Measurements from ENCODE around the gene QSOX2. TPM values are rescaled to one million over a fixed set of nuclear protein-coding genes. Genes with fewer than 3 reads are reported as not detected.

Gene QSOX2
- total and polyA plus RNA-seq, 8 donors, result 6.8 to 19.1 (median 10.9) TPM

GRCh38 chr9:136273244-136273865, 27.7 kb upstream of the QSOX2 start:
- Histone ChIP-seq H3K4me3 (no peak overlapping the region), H3K4me1 (no peaks in the 10 kb centered on the region), H3K36me3 (no peaks in the 10 kb centered on the region), H3K9me3 (no peaks in the 10 kb centered on the region), H3K27me3 (no peaks in the 10 kb centered on the region), H3K27ac (no peak overlapping the region)
- no peak for DNase-seq
- ATAC-seq, result no peak
- no peak for TF ChIP-seq CTCF (IDR thresholded peaks at IDR 0.05)
- no peak for FAIRE-seq
- 80 to 89% methylated on average over 14 of the region's 14 CpGs for WGBS, 2 donors
- intact Hi-C loops (cut with DNase I), result loop anchor here in 1 of 3 donors (10.0 kb wide), 1 partner anchor 99 kb away; no protein-coding TSS in a partner anchor

GRCh38 chr9:136270173-136270705, 24.6 kb upstream of the QSOX2 start:
- 81 to 84% methylated on average over 13 of the region's 13 CpGs for WGBS, 2 donors
- H3K4me1 ChIP-seq, result peaks cover 0 to 5% (median 0%) of the 10 kb centered on the region in 3 donors

GRCh38 chr9:136268735-136269134, 23.1 kb upstream of the QSOX2 start:
- intact Hi-C loops (cut with DNase I), result no loop called here
- H3K9me3 ChIP-seq, result no peaks in the 10 kb centered on the region
- no peak overlapping the region for H3K4me3 ChIP-seq
- H3K4me1 ChIP-seq, result peaks cover 0 to 5% (median 0%) of the 10 kb centered on the region in 3 donors
- no peaks in the 10 kb centered on the region for H3K27me3 ChIP-seq
- ATAC-seq, result no peak
- no peak for TF ChIP-seq CTCF (IDR thresholded peaks at IDR 0.05)
- 82 to 83% methylated on average over 6 of the region's 6 CpGs for WGBS, 2 donors
- no peak for FAIRE-seq
- no peak overlapping the region for H3K27ac ChIP-seq
- peak in 1 of 6 donors; percentile 16 for DNase-seq
- H3K36me3 ChIP-seq, result no peaks in the 10 kb centered on the region

More at GRCh38 chr9:136270173-136270705, 24.6 kb upstream of the QSOX2 start:
- FAIRE-seq (no peak), ATAC-seq (no peak), DNase-seq (peak in 1 of 6 donors; percentile 9)
- TF ChIP-seq CTCF (IDR thresholded peaks at IDR 0.05), result no peak
- no peak overlapping the region for H3K27ac ChIP-seq
- no peak overlapping the region for H3K4me3 ChIP-seq
- H3K9me3 ChIP-seq, result no peaks in the 10 kb centered on the region
- H3K27me3 ChIP-seq, result no peaks in the 10 kb centered on the region
- intact Hi-C loops (cut with DNase I), result loop anchor here in 1 of 3 donors (10.0 kb wide), 1 partner anchor 95 kb away; no protein-coding TSS in a partner anchor
- H3K36me3 ChIP-seq, result no peaks in the 10 kb centered on the region

GRCh38 chr9:136268318-136268717, 22.7 kb upstream of the QSOX2 start:
- no peaks in the 10 kb centered on the region for H3K36me3 ChIP-seq
- FAIRE-seq, result no peak
- intact Hi-C loops (cut with DNase I), result no loop called here

More at GRCh38 chr9:136268318-136268717, 22.7 kb upstream of the QSOX2 start:
- TF ChIP-seq CTCF (IDR thresholded peaks at IDR 0.05), result no peak
- ATAC-seq, result peak in 2 of 4 donors; percentile 17 to 33
- H3K4me1 ChIP-seq, result peaks cover 0 to 5% (median 0%) of the 10 kb centered on the region in 3 donors
- H3K27me3 ChIP-seq, result no peaks in the 10 kb centered on the region
- no peak overlapping the region for H3K27ac ChIP-seq
- no peak overlapping the region for H3K4me3 ChIP-seq
- 66 to 69% methylated on average over 6 of the region's 6 CpGs for WGBS, 2 donors
- peak in 2 of 6 donors; percentile 26 to 44 for DNase-seq
- H3K9me3 ChIP-seq, result no peaks in the 10 kb centered on the region

Measured in pancreas (tissue), 10 donors.